NB4 (cell line): ENCODE results near the gene NMB.
A peak's percentile ranks its signal among the peaks of the same experiment; 100 is the strongest.
"Not testable (repeated sequence)": the region's sequence is repeated elsewhere in the genome, so short reads cannot be mapped to it uniquely, and the experiment has no call there.

ENCODE experiments used
- DNase-seq: peaks from one replicate; pipeline ENCODE4 v3.0.0; 2010; ENCODE audit warnings: low read depth
- H3K4me3 ChIP-seq: one replicate; pipeline ENCODE4 v1.5.1; 2011; ENCODE audit warnings: mild to moderate bottlenecking, low read depth, low read length, moderate library complexity
- CTCF ChIP-seq: IDR thresholded peaks from one replicate; pipeline ENCODE4 v1.5.1; 2012; ENCODE audit warnings: low read depth, low read length
- MYC ChIP-seq: IDR thresholded peaks from 2 replicates; pipeline ENCODE4 v1.6.1; 2011; ENCODE audit warnings: low read depth, low read length
- POLR2A ChIP-seq: IDR thresholded peaks from 2 replicates; pipeline ENCODE4 v1.6.1; 2011; ENCODE audit warnings: mild to moderate bottlenecking; ENCODE audit not compliant: insufficient read length; ENCODE audit errors: extremely low read depth
- TF ChIP-seq, protein P1 (sequence below): IDR thresholded peaks from 2 replicates; pipeline ENCODE4 v1.6.1; 2011; ENCODE audit warnings: low read depth, low read length

The NMB gene

DNA sequence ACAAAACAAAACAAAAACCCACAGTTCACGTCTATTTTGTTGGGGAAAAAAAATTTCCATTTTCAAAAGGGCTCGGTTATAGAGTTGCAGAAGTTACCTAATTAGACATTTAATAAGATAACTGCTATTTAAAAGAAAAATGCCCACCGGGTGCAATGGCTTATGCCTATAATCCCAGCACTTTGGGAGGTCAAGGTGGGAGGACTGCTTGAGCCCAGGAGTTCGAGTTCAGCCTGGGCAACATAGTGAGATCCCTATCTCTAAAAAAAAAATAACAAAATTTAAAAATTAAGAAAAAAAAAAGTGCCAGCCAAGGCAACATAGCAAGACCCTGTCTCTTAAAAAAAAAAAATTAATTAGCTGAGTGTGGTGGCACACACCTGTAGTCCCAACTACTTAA lies 38.8 kb upstream of the NMB start:
- DNase-seq: no peak

DNA sequence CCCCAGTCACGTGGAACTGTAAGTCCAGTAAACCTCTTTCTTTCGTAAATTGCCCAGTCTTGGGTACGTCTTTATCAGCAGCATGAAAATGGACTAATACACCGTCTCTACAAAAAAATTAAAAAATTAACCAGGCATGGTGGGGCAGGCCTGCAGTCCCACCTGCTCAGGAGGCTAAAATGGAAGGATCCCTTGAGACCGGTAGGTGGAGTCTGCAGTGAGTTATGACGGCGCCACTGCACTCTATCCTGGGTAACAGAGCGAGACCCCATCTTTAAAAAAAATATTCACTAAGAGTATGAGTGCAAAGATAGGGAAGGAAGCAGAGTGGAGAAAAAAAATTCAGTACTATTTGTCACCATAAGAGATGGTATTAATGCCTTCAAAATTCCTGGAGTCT lies 32.3 kb upstream of the NMB start:
- H3K4me3 ChIP-seq: no peak overlapping the region
- no peak for TF ChIP-seq CTCF
- DNase-seq: no peak

More for the DNA sequence above, 38.8 kb upstream of the NMB start:
- no peak overlapping the region for H3K4me3 ChIP-seq
- no peak for TF ChIP-seq CTCF
- no peak for TF ChIP-seq POLR2A
- TF ChIP-seq MYC: no peak
- TF ChIP-seq, protein P1, sequence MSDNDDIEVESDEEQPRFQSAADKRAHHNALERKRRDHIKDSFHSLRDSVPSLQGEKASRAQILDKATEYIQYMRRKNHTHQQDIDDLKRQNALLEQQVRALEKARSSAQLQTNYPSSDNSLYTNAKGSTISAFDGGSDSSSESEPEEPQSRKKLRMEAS: no peak

- H3K4me3 ChIP-seq: no peak overlapping the region
- no peak for DNase-seq
- TF ChIP-seq CTCF (no peak), MYC (no peak), POLR2A (no peak)
- TF ChIP-seq, protein P1: no peak
Measured at GRCh38 chr15:84689858-84690257, 31.9 kb upstream of the NMB start.

DNA sequence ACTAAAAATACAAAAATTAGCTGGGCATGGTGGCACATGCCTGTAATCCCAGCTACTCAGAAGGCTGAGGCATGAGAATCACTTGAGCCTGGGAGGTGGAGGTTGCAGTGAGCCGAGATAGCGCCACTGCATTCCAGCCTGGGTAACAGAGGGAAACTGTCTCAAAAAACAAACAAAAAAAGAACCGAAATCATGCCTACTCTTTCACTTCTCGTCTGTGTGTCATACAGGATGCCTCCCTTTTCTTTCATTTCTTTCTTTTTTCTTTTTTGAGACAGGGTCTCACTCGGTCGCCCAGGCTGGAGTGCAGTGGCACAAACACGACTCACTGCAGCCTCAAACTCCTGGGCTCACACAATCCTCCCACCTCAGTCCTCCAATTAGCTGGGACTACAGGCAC lies 28.4 kb upstream of the NMB start:
- DNase-seq, H3K4me3 ChIP-seq: not testable (repeated sequence)

DNA sequence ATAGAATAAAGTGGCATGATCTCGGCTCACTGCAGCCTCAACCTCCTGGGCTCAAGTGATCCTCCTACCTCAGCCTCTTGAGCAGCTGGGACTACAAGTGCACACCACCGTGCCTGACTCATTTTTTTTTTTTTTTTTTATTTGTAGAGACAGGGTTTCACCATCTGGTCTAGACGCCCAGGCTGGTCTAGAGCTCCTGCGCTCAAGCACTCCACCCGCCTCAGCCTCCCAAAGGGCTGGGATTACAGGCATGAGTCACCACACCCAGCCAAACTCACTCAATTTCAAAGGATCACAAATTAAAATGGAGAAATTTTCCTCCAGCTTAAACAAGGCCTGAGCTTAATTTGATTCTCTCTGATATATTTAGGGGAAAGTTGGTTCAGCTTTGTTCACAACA lies 27.3 kb upstream of the NMB start:
- TF ChIP-seq, protein P1: no peak
- no peak for TF ChIP-seq CTCF
- TF ChIP-seq MYC: no peak
- TF ChIP-seq POLR2A: no peak
- peak; percentile 77 for DNase-seq
- no peak overlapping the region for H3K4me3 ChIP-seq

DNA sequence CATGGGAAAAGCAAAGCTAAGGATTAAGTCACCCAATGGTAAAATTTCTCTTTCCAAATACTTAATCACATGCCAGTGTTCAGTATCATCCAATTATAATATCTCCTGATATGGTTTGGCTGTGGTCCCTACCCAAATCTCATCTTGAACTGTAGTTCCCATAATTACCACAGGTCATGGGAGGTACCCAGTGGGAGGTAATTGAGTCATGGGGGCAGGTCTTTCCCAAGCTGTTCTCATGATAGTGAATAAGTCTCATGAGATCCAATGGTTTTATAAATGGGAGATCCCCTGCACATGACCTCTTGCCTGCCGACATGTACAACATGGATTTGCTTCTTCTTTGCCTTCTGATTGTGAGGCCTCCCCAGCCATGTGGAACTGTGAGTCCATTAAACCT lies 26.1 kb upstream of the NMB start:
- TF ChIP-seq POLR2A: no peak
- no peak for TF ChIP-seq CTCF
- DNase-seq: peak; percentile 35
- no peak overlapping the region for H3K4me3 ChIP-seq

DNA sequence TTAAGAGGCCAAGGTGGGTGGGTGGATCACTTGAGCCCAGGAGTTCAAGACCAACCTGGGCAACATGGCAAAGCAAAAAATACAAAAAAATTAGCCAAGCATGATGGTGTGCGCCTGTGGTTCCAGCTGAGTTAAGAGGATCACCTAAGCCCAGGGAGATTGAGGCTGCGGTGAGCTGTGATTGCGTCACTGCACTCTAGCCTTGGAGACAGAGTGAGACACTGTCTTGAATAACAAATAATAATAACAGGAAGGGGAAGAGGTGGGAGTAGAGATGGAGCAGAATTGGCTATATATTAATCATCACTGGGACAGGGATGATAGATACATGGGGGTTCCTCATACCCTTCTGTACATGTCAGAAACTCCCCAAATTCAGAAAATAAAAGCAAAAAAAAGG lies 23.8 kb upstream of the NMB start:
- H3K4me3 ChIP-seq: no peak overlapping the region
- TF ChIP-seq, protein P1: no peak
- peak; percentile 75 for DNase-seq
